IMR-90 (cell line): ENCODE results near the gene ZNF750. TPM values are rescaled to one million over a fixed set of nuclear protein-coding genes. Genes with fewer than 3 reads are reported as not detected.

ENCODE experiments used
- ATAC-seq: fragments of 200-7000 bp; cut with Tn5 transposase; 2 replicates; pipeline ENCODE4 v1.9.1; 2020; ENCODE audit warnings: low read depth, mild to moderate bottlenecking, moderate library complexity
- BruUV-seq: library from RNA; stranded (reverse); fragments of 400-500 nt; replicated peaks from 2 replicates; lab custom pipeline; 2021; lab: Mats Ljungman, UMichigan
- CTCF ChIA-PET: fragments of 300-600 bp; formaldehyde crosslinking; extraction: SDS; loops from one replicate; lab custom pipeline; 2021; ENCODE audit warnings: antibody characterized with exemption; lab: Yijun Ruan, JAX
- POLR2A ChIA-PET: fragments of 300-600 bp; sonication (Branson Sonifier 250); formaldehyde crosslinking; loops from one replicate; lab custom pipeline; 2022; ENCODE audit warnings: antibody characterized with exemption; ENCODE audit not compliant: unreplicated experiment; lab: Charles Lee
- DNase-seq: peaks from one replicate; pipeline ENCODE4 v3.0.0; 2013
- H2AFZ ChIP-seq: replicated peaks from 2 replicates; pipeline ENCODE3; 2013; ENCODE audit warnings: low read length, mild to moderate bottlenecking; ENCODE audit not compliant: poor library complexity
- H2AK5ac ChIP-seq: 2 replicates; pipeline ENCODE4 v1.6.1; 2013; ENCODE audit warnings: low read depth, low read length, inconsistent platforms
- H2AK9ac ChIP-seq: replicated peaks from 2 replicates; pipeline ENCODE3; 2013; ENCODE audit warnings: mild to moderate bottlenecking, low read depth, low read length, moderate library complexity; ENCODE audit not compliant: poor library complexity
- H2BK120ac ChIP-seq: 2 replicates; pipeline ENCODE4 v1.6.1; 2013; ENCODE audit warnings: low read depth, low read length, inconsistent platforms
- H2BK15ac ChIP-seq: 3 replicates; pipeline ENCODE4 v1.6.1; 2013; ENCODE audit warnings: low read depth, low read length, inconsistent platforms
- H2BK20ac ChIP-seq: 2 replicates; pipeline ENCODE4 v1.6.1; 2013; ENCODE audit warnings: low read depth, mild to moderate bottlenecking, inconsistent platforms, low read length, moderate library complexity
- H2BK5ac ChIP-seq: 2 replicates; pipeline ENCODE4 v1.6.1; 2013; ENCODE audit warnings: mild to moderate bottlenecking, low read depth, low read length, inconsistent platforms; ENCODE audit not compliant: poor library complexity, severe bottlenecking
- H3K14ac ChIP-seq: replicated peaks from 2 replicates; pipeline ENCODE4 v1.6.1; 2013; ENCODE audit warnings: low read depth, low read length, inconsistent platforms
- H3K18ac ChIP-seq: 2 replicates; pipeline ENCODE4 v1.6.1; 2013; ENCODE audit warnings: low read depth, low read length, control low read depth
- H3K23ac ChIP-seq: 2 replicates; pipeline ENCODE4 v1.6.1; 2013; ENCODE audit warnings: low read depth, low read length, inconsistent platforms
- H3K27ac ChIP-seq: 2 replicates; pipeline ENCODE4 v1.5.1; 2013; ENCODE audit warnings: mild to moderate bottlenecking, control low read depth, low read length; ENCODE audit not compliant: insufficient read depth
- H3K27me3 ChIP-seq: 2 replicates; pipeline ENCODE4 v1.6.1; 2013; ENCODE audit warnings: low read length; ENCODE audit not compliant: control insufficient read depth, insufficient read depth
- H3K36me3 ChIP-seq: 2 replicates; pipeline ENCODE4 v1.6.1; 2013; ENCODE audit warnings: low read length, mixed read lengths; ENCODE audit not compliant: control insufficient read depth, insufficient read depth
- H3K4ac ChIP-seq: 2 replicates; pipeline ENCODE4 v1.6.1; 2013; ENCODE audit warnings: low read depth, low read length, inconsistent platforms
- H3K4me1 ChIP-seq: 2 replicates; pipeline ENCODE4 v1.6.1; 2013; ENCODE audit warnings: low read length, mixed read lengths; ENCODE audit not compliant: control insufficient read depth, insufficient read depth
- H3K4me2 ChIP-seq: 2 replicates; pipeline ENCODE4 v1.6.1; 2013; ENCODE audit warnings: low read depth, mild to moderate bottlenecking, control low read depth, low read length, moderate library complexity
- H3K4me3 ChIP-seq: 2 replicates; pipeline ENCODE4 v1.5.1; 2013; ENCODE audit warnings: low read depth, mild to moderate bottlenecking, control low read depth, low read length, moderate library complexity; ENCODE audit not compliant: insufficient read depth
- H3K56ac ChIP-seq: 2 replicates; pipeline ENCODE4 v1.6.1; 2013; ENCODE audit warnings: low read length, inconsistent platforms; ENCODE audit not compliant: insufficient read depth; ENCODE audit errors: extremely low read depth
- H3K79me1 ChIP-seq, 2 experiments: 2 replicates each; pipeline ENCODE4 v1.6.1; 2013; ENCODE audit warnings: low read length in 2 of 2, inconsistent platforms in 1 of 2, low read depth in 1 of 2
- H3K9ac ChIP-seq: 2 replicates; pipeline ENCODE4 v1.6.1; 2013; ENCODE audit warnings: low read depth, low read length, control low read depth
- H3K9me1 ChIP-seq: 2 replicates; pipeline ENCODE4 v1.6.1; 2013; ENCODE audit warnings: low read length, inconsistent platforms; ENCODE audit not compliant: insufficient read depth
- H3K9me3 ChIP-seq: 2 replicates; pipeline ENCODE4 v1.6.1; 2013; ENCODE audit warnings: low read length; ENCODE audit not compliant: control insufficient read depth, insufficient read depth
- H4K20me1 ChIP-seq: 2 replicates; pipeline ENCODE4 v1.6.1; 2013; ENCODE audit warnings: low read length, inconsistent platforms; ENCODE audit not compliant: insufficient read depth
- H4K5ac ChIP-seq: 2 replicates; pipeline ENCODE4 v1.6.1; 2013; ENCODE audit warnings: mild to moderate bottlenecking, low read depth, low read length, control low read depth
- H4K8ac ChIP-seq, 2 experiments: 2 replicates each; pipeline ENCODE4 v1.6.1; 2013; ENCODE audit warnings: low read depth in 2 of 2, low read length in 2 of 2, control low read depth in 1 of 2, inconsistent platforms in 1 of 2
- H4K91ac ChIP-seq: 2 replicates; pipeline ENCODE4 v1.6.1; 2013; ENCODE audit warnings: low read depth, low read length, inconsistent platforms; ENCODE audit not compliant: insufficient read depth
- BHLHE40 ChIP-seq: fragments of 150-350 bp; IDR thresholded peaks from 2 replicates; pipeline ENCODE4 v1.6.1; 2016; ENCODE audit warnings: mild to moderate bottlenecking, low read depth, low read length
- CEBPB ChIP-seq: IDR thresholded peaks from 2 replicates; pipeline ENCODE4 v1.6.1; 2012; ENCODE audit warnings: low read depth, low read length, improper control_type of control experiment
- CHD1 ChIP-seq: IDR thresholded peaks from 2 replicates; pipeline ENCODE4 v1.6.1; 2012; ENCODE audit warnings: low read depth, low read length, improper control_type of control experiment
- FOS ChIP-seq: fragments of 150-350 bp; IDR thresholded peaks from 2 replicates; pipeline ENCODE4 v1.6.1; 2016; ENCODE audit warnings: low read depth, low read length
- MAFK ChIP-seq: IDR thresholded peaks from 2 replicates; pipeline ENCODE4 v1.6.1; 2012; ENCODE audit warnings: low read depth, low read length, improper control_type of control experiment
- MAZ ChIP-seq: IDR thresholded peaks from 2 replicates; pipeline ENCODE4 v1.6.1; 2012; ENCODE audit warnings: low read depth, mild to moderate bottlenecking, low read length, improper control_type of control experiment, moderate library complexity, borderline replicate concordance
- MXI1 ChIP-seq: IDR thresholded peaks from 2 replicates; pipeline ENCODE4 v1.6.1; 2012; ENCODE audit warnings: low read depth, mild to moderate bottlenecking, low read length, moderate library complexity, borderline replicate concordance
- NFE2L2 ChIP-seq: fragments of 150-350 bp; IDR thresholded peaks from 2 replicates; pipeline ENCODE4 v1.6.1; 2016; ENCODE audit warnings: low read depth, mild to moderate bottlenecking, low read length
- POLR2A ChIP-seq: IDR thresholded peaks from 2 replicates; pipeline ENCODE4 v1.6.1; 2012; ENCODE audit warnings: mild to moderate bottlenecking, low read depth, low read length
- RAD21 ChIP-seq: IDR thresholded peaks from 2 replicates; pipeline ENCODE4 v1.6.1; 2012; ENCODE audit warnings: low read length, improper control_type of control experiment
- RCOR1 ChIP-seq: IDR thresholded peaks from 2 replicates; pipeline ENCODE4 v1.6.1; 2012; ENCODE audit warnings: mild to moderate bottlenecking, low read length, improper control_type of control experiment; ENCODE audit not compliant: insufficient replicate concordance
- RFX5 ChIP-seq: IDR thresholded peaks from 2 replicates; pipeline ENCODE4 v1.8.0; 2012; ENCODE audit warnings: low read depth, mild to moderate bottlenecking, low read length, moderate library complexity
- SMC3 ChIP-seq: fragments of 150-350 bp; IDR thresholded peaks from 2 replicates; pipeline ENCODE4 v1.6.1; 2016; ENCODE audit warnings: low read depth, mild to moderate bottlenecking, antibody characterized with exemption, low read length, moderate library complexity
- WGBS, 2 experiments: methylation state at CpG; one replicate each; pipeline versions ENCODE4 v1.1.5 to v1.1.7; 2013; ENCODE audit warnings: missing lambda C conversion rate in 2 of 2; ENCODE audit not compliant: insufficient read length in 1 of 2; ENCODE audit errors: extremely low coverage in 2 of 2; 5-methylcytosine and 5-hydroxymethylcytosine counted together
- dilution Hi-C: fragments of 300-500 bp; cut with HindIII; formaldehyde crosslinking; loops from one replicate; pipeline ENCODE4 v1.14.3; 2018; ENCODE audit warnings: low sequenced_read_pairs; ENCODE audit not compliant: unreplicated experiment
- in situ Hi-C: fragments of 300-500 bp; cut with MboI; formaldehyde crosslinking; loops from 3 replicates; pipeline ENCODE4 v1.14.3; 2019; ENCODE audit warnings: low sequenced_read_pairs, inconsistent platforms, mixed read lengths
- intact Hi-C: fragments of 100-400 bp; cut with micrococcal nuclease; formaldehyde crosslinking; loops from 2 replicates; pipeline ENCODE4 v1.10.0; 2022
- polyA plus RNA-seq, 3 experiments: library from polyadenylated mRNA; depleted of rRNA; stranded (reverse); fragments of >200 nt; gene quantifications; 2 replicates each; pipeline ENCODE4 v1.2.3, GENCODE V29; 2012; ENCODE audit warnings: low replicate concordance in 1 of 3
- total RNA-seq: library from RNA; depleted of rRNA; stranded (reverse); fragments of >200 nt; gene quantifications from 2 replicates; pipeline ENCODE4 v1.2.3, GENCODE V29; 2012
- TF ChIP-seq, protein P1 (sequence below): fragments of 150-350 bp; IDR thresholded peaks from 2 replicates; pipeline ENCODE4 v1.6.1; 2017; ENCODE audit warnings: mild to moderate bottlenecking, antibody characterized with exemption, low read length, low read depth
- TF ChIP-seq, protein P2 (sequence below): fragments of 150-350 bp; IDR thresholded peaks from 2 replicates; pipeline ENCODE4 v1.6.1; 2016; ENCODE audit warnings: low read depth, mild to moderate bottlenecking, low read length, moderate library complexity, borderline replicate concordance
- TF ChIP-seq, protein P3 (sequence below): conservative IDR thresholded peaks from 2 replicates; pipeline ENCODE4 v1.5.1; 2012; ENCODE audit warnings: mild to moderate bottlenecking, low read depth, low read length, improper control_type of control experiment

The ZNF750 gene
- total and polyA plus RNA-seq, 2 of the 4 experiments (the other 2 are of a cell fraction), result not detected

DNA sequence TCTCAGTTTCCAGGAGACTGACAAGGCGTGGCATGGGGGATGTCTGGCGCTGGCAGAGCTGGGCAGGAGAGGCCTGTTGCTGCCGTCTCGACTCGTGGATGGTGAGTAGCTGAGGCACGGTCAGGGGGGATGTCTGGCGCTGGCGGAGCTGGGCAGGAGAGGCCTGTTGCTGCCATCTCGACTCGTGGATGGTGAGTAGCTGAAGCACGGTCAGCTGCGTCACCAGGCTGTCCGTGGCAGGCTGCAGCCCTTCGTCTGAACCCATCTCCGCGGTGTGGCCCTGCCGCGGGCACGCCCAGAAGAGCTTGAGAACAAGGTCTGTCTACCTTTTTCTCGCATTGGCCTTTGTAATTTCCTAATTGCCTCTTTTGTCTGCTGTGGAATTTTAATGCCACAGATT lies 25.0 kb downstream of the ZNF750 start:
- H3K27ac ChIP-seq, result no peak overlapping the region
- ChIA-PET CTCF (interaction anchor here (0.7 kb wide), 1 partner anchor 63 kb away, joined by 4 read pairs; no protein-coding TSS in a partner anchor), POLR2A (interaction anchor here (0.7 kb wide), 1 partner anchor 33 kb away, joined by 7 read pairs; no protein-coding TSS in a partner anchor)
- H3K4me1 ChIP-seq, result no peaks in the 10 kb centered on the region
- DNase-seq (no peak), ATAC-seq (no peak)
- no peak overlapping the region for H3K18ac ChIP-seq
- no peak overlapping the region for H4K91ac ChIP-seq
- WGBS, 2 experiments, result 97% methylated on average over 12 of the region's 20 CpGs; no CpG with 5 or more reads in 1 of the 2 experiments
- H3K79me1 ChIP-seq, result peaks cover 0 to 7% of the 10 kb centered on the region in 2 experiments; a peak in 2 of 4 replicates
- H4K20me1 ChIP-seq, result no peaks in the 10 kb centered on the region; the same call in none of the 2 replicates
- H2AFZ ChIP-seq, result no peak overlapping the region
- no peak overlapping the region for H3K9ac ChIP-seq
- H2AK9ac ChIP-seq, result no peak overlapping the region
- no peak overlapping the region for H3K56ac ChIP-seq
- TF ChIP-seq SMC3 (no peak), FOS (no peak), RCOR1 (no peak), RFX5 (no peak), BHLHE40 (no peak), MXI1 (no peak), MAZ (no peak), CHD1 (no peak), NFE2L2 (no peak), MAFK (no peak), RAD21 (no peak), CEBPB (no peak), POLR2A (no peak)
- TF ChIP-seq, protein P1, sequence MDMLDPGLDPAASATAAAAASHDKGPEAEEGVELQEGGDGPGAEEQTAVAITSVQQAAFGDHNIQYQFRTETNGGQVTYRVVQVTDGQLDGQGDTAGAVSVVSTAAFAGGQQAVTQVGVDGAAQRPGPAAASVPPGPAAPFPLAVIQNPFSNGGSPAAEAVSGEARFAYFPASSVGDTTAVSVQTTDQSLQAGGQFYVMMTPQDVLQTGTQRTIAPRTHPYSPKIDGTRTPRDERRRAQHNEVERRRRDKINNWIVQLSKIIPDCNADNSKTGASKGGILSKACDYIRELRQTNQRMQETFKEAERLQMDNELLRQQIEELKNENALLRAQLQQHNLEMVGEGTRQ, result no peak
- TF ChIP-seq, protein P2, sequence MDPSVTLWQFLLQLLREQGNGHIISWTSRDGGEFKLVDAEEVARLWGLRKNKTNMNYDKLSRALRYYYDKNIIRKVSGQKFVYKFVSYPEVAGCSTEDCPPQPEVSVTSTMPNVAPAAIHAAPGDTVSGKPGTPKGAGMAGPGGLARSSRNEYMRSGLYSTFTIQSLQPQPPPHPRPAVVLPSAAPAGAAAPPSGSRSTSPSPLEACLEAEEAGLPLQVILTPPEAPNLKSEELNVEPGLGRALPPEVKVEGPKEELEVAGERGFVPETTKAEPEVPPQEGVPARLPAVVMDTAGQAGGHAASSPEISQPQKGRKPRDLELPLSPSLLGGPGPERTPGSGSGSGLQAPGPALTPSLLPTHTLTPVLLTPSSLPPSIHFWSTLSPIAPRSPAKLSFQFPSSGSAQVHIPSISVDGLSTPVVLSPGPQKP, result no peak
- TF ChIP-seq, protein P3, sequence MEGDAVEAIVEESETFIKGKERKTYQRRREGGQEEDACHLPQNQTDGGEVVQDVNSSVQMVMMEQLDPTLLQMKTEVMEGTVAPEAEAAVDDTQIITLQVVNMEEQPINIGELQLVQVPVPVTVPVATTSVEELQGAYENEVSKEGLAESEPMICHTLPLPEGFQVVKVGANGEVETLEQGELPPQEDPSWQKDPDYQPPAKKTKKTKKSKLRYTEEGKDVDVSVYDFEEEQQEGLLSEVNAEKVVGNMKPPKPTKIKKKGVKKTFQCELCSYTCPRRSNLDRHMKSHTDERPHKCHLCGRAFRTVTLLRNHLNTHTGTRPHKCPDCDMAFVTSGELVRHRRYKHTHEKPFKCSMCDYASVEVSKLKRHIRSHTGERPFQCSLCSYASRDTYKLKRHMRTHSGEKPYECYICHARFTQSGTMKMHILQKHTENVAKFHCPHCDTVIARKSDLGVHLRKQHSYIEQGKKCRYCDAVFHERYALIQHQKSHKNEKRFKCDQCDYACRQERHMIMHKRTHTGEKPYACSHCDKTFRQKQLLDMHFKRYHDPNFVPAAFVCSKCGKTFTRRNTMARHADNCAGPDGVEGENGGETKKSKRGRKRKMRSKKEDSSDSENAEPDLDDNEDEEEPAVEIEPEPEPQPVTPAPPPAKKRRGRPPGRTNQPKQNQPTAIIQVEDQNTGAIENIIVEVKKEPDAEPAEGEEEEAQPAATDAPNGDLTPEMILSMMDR, result no peak
- in situ Hi-C loops, result no loop called here
- H3K4me3 ChIP-seq, result no peak overlapping the region
- H2BK15ac ChIP-seq, result no peak overlapping the region
- intact Hi-C loops, result no loop called here
- no peak overlapping the region for H3K4me2 ChIP-seq
- BruUV-seq, result no TSS peak
- no peak overlapping the region for H3K4ac ChIP-seq
- no peak overlapping the region for H2BK120ac ChIP-seq
- no peak overlapping the region for H3K23ac ChIP-seq
- peaks cover 6% of the 10 kb centered on the region; the same call in 1 of the 2 replicates for H3K9me1 ChIP-seq
- H3K36me3 ChIP-seq, result peaks cover 30% of the 10 kb centered on the region
- no peak overlapping the region for H2BK5ac ChIP-seq
- no peak overlapping the region for H4K5ac ChIP-seq
- no peaks in the 10 kb centered on the region for H3K27me3 ChIP-seq
- H4K8ac ChIP-seq, result no peak overlapping the region
- no peak overlapping the region for H2AK5ac ChIP-seq
- no peak overlapping the region for H3K14ac ChIP-seq
- H2BK20ac ChIP-seq, result no peak overlapping the region
- peaks cover 4% of the 10 kb centered on the region; the same call in 1 of the 2 replicates for H3K9me3 ChIP-seq
- dilution Hi-C loops, result no loop called here
